ENCODE results near the gene MTOR.

MTOR gene

GRCh38 chr1:11295905-11296304, 33.6 kb upstream of the MTOR start:
- Histone ChIP-seq H3K36me3 (ENCODE audit: control insufficient read depth in 2 of 2, insufficient read depth in 2 of 2, low read length in 2 of 2) (peaks cover 5 to 16% of the 10 kb centered on the region in 2 donors), H3K9ac (ENCODE audit: low read depth in 1 of 2, low read length in 2 of 2) (no peak overlapping the region), H3K27me3 (ENCODE audit: control insufficient read depth in 2 of 2, insufficient read depth in 2 of 2, low read length in 2 of 2) (no peaks in the 10 kb centered on the region), H3K4me3 (ENCODE audit: low read length in 2 of 2) (no peak overlapping the region), H3K9me3 (ENCODE audit: control insufficient read depth in 2 of 2, low read length in 2 of 2) (no peaks in the 10 kb centered on the region), H3K27ac (ENCODE audit: low read depth in 2 of 2, low read length in 2 of 2) (no peak overlapping the region), H3K4me1 (ENCODE audit: control insufficient read depth in 2 of 2, insufficient read depth in 2 of 2, low read length in 2 of 2) (no peaks in the 10 kb centered on the region)

- H3K27me3 ChIP-seq (ENCODE audit: control insufficient read depth in 2 of 2, insufficient read depth in 2 of 2, low read length in 2 of 2), result no peaks in the 10 kb centered on the region
- peaks cover 5 to 23% of the 10 kb centered on the region in 2 donors for H3K36me3 ChIP-seq (ENCODE audit: control insufficient read depth in 2 of 2, insufficient read depth in 2 of 2, low read length in 2 of 2)
- H3K4me1 ChIP-seq (ENCODE audit: control insufficient read depth in 2 of 2, insufficient read depth in 2 of 2, low read length in 2 of 2), result no peaks in the 10 kb centered on the region
- no peak overlapping the region for H3K27ac ChIP-seq (ENCODE audit: low read depth in 2 of 2, low read length in 2 of 2)
- H3K9me3 ChIP-seq (ENCODE audit: control insufficient read depth in 2 of 2, low read length in 2 of 2), result no peaks in the 10 kb centered on the region
- no peak overlapping the region for H3K9ac ChIP-seq (ENCODE audit: low read depth in 1 of 2, low read length in 2 of 2)
- no peak overlapping the region for H3K4me3 ChIP-seq (ENCODE audit: low read length in 2 of 2)
These were observed 32.6 kb upstream of the MTOR start for GRCh38 chr1:11294951-11295350.

- H3K36me3 ChIP-seq (ENCODE audit: control insufficient read depth in 2 of 2, insufficient read depth in 2 of 2, low read length in 2 of 2), result peaks cover 5 to 23% of the 10 kb centered on the region in 2 donors
- no peaks in the 10 kb centered on the region for H3K9me3 ChIP-seq (ENCODE audit: control insufficient read depth in 2 of 2, low read length in 2 of 2)
- no peaks in the 10 kb centered on the region for H3K27me3 ChIP-seq (ENCODE audit: control insufficient read depth in 2 of 2, insufficient read depth in 2 of 2, low read length in 2 of 2)
- H3K4me3 ChIP-seq (ENCODE audit: low read length in 2 of 2), result no peak overlapping the region
- no peak overlapping the region for H3K9ac ChIP-seq (ENCODE audit: low read depth in 1 of 2, low read length in 2 of 2)
- no peak overlapping the region for H3K27ac ChIP-seq (ENCODE audit: low read depth in 2 of 2, low read length in 2 of 2)
- H3K4me1 ChIP-seq (ENCODE audit: control insufficient read depth in 2 of 2, insufficient read depth in 2 of 2, low read length in 2 of 2), result no peaks in the 10 kb centered on the region
These were observed 31.5 kb upstream of the MTOR start for GRCh38 chr1:11293856-11294255.

- no peak overlapping the region for H3K4me3 ChIP-seq (ENCODE audit: low read length in 2 of 2)
- H3K4me1 ChIP-seq (ENCODE audit: control insufficient read depth in 2 of 2, insufficient read depth in 2 of 2, low read length in 2 of 2), result no peaks in the 10 kb centered on the region
- no peak overlapping the region for H3K27ac ChIP-seq (ENCODE audit: low read depth in 2 of 2, low read length in 2 of 2)
- H3K36me3 ChIP-seq (ENCODE audit: control insufficient read depth in 2 of 2, insufficient read depth in 2 of 2, low read length in 2 of 2), result peaks cover 14 to 32% of the 10 kb centered on the region in 2 donors
- H3K9ac ChIP-seq (ENCODE audit: low read depth in 1 of 2, low read length in 2 of 2), result no peak overlapping the region
- no peaks in the 10 kb centered on the region for H3K27me3 ChIP-seq (ENCODE audit: control insufficient read depth in 2 of 2, insufficient read depth in 2 of 2, low read length in 2 of 2)
- H3K9me3 ChIP-seq (ENCODE audit: control insufficient read depth in 2 of 2, low read length in 2 of 2), result no peaks in the 10 kb centered on the region
These were observed 28.7 kb upstream of the MTOR start for GRCh38 chr1:11291049-11291448.

GRCh38 chr1:11289064-11289463, 26.7 kb upstream of the MTOR start:
- no peak overlapping the region for H3K27ac ChIP-seq (ENCODE audit: low read depth in 2 of 2, low read length in 2 of 2)
- peaks cover 13 to 24% of the 10 kb centered on the region in 2 donors for H3K36me3 ChIP-seq (ENCODE audit: control insufficient read depth in 2 of 2, insufficient read depth in 2 of 2, low read length in 2 of 2)
- no peak overlapping the region for H3K4me3 ChIP-seq (ENCODE audit: low read length in 2 of 2)
- H3K27me3 ChIP-seq (ENCODE audit: control insufficient read depth in 2 of 2, insufficient read depth in 2 of 2, low read length in 2 of 2), result no peaks in the 10 kb centered on the region
- no peaks in the 10 kb centered on the region for H3K4me1 ChIP-seq (ENCODE audit: control insufficient read depth in 2 of 2, insufficient read depth in 2 of 2, low read length in 2 of 2)
- H3K9me3 ChIP-seq (ENCODE audit: control insufficient read depth in 2 of 2, low read length in 2 of 2), result no peaks in the 10 kb centered on the region
- no peak overlapping the region for H3K9ac ChIP-seq (ENCODE audit: low read depth in 1 of 2, low read length in 2 of 2)

- H3K36me3 ChIP-seq (ENCODE audit: control insufficient read depth in 2 of 2, insufficient read depth in 2 of 2, low read length in 2 of 2), result peaks cover 13 to 24% of the 10 kb centered on the region in 2 donors
- H3K4me1 ChIP-seq (ENCODE audit: control insufficient read depth in 2 of 2, insufficient read depth in 2 of 2, low read length in 2 of 2), result no peaks in the 10 kb centered on the region
- H3K9ac ChIP-seq (ENCODE audit: low read depth in 1 of 2, low read length in 2 of 2), result no peak overlapping the region
- H3K27ac ChIP-seq (ENCODE audit: low read depth in 2 of 2, low read length in 2 of 2), result no peak overlapping the region
- H3K27me3 ChIP-seq (ENCODE audit: control insufficient read depth in 2 of 2, insufficient read depth in 2 of 2, low read length in 2 of 2), result no peaks in the 10 kb centered on the region
- no peak overlapping the region for H3K4me3 ChIP-seq (ENCODE audit: low read length in 2 of 2)
- H3K9me3 ChIP-seq (ENCODE audit: control insufficient read depth in 2 of 2, low read length in 2 of 2), result no peaks in the 10 kb centered on the region
These were observed 24.5 kb upstream of the MTOR start for GRCh38 chr1:11286735-11287410.

GRCh38 chr1:11285883-11286734, 23.8 kb upstream of the MTOR start:
- Histone ChIP-seq H3K36me3 (ENCODE audit: control insufficient read depth in 2 of 2, insufficient read depth in 2 of 2, low read length in 2 of 2) (peaks cover 13 to 23% of the 10 kb centered on the region in 2 donors), H3K27ac (ENCODE audit: low read depth in 2 of 2, low read length in 2 of 2) (no peak overlapping the region), H3K9ac (ENCODE audit: low read depth in 1 of 2, low read length in 2 of 2) (no peak overlapping the region)

GRCh38 chr1:11284784-11285183, 22.4 kb upstream of the MTOR start:
- Histone ChIP-seq H3K27ac (ENCODE audit: low read depth in 2 of 2, low read length in 2 of 2) (no peak overlapping the region), H3K36me3 (ENCODE audit: control insufficient read depth in 2 of 2, insufficient read depth in 2 of 2, low read length in 2 of 2) (peaks cover 13 to 14% of the 10 kb centered on the region in 2 donors), H3K4me1 (ENCODE audit: control insufficient read depth in 2 of 2, insufficient read depth in 2 of 2, low read length in 2 of 2) (peaks cover 0 to 4% of the 10 kb centered on the region in 2 donors), H3K4me3 (ENCODE audit: low read length in 2 of 2) (no peak overlapping the region), H3K9me3 (ENCODE audit: control insufficient read depth in 2 of 2, low read length in 2 of 2) (no peaks in the 10 kb centered on the region), H3K27me3 (ENCODE audit: control insufficient read depth in 2 of 2, insufficient read depth in 2 of 2, low read length in 2 of 2) (no peaks in the 10 kb centered on the region), H3K9ac (ENCODE audit: low read depth in 1 of 2, low read length in 2 of 2) (no peak overlapping the region)

More at GRCh38 chr1:11285883-11286734, 23.8 kb upstream of the MTOR start:
- no peaks in the 10 kb centered on the region for H3K27me3 ChIP-seq (ENCODE audit: control insufficient read depth in 2 of 2, insufficient read depth in 2 of 2, low read length in 2 of 2)
- H3K4me1 ChIP-seq (ENCODE audit: control insufficient read depth in 2 of 2, insufficient read depth in 2 of 2, low read length in 2 of 2), result peaks cover 0 to under 1% of the 10 kb centered on the region in 2 donors
- no peaks in the 10 kb centered on the region for H3K9me3 ChIP-seq (ENCODE audit: control insufficient read depth in 2 of 2, low read length in 2 of 2)
- H3K4me3 ChIP-seq (ENCODE audit: low read length in 2 of 2), result no peak overlapping the region

GRCh38 chr1:11283151-11283550, 20.8 kb upstream of the MTOR start:
- Histone ChIP-seq H3K4me1 (ENCODE audit: control insufficient read depth in 2 of 2, insufficient read depth in 2 of 2, low read length in 2 of 2) (peaks cover 0 to 4% of the 10 kb centered on the region in 2 donors), H3K27me3 (ENCODE audit: control insufficient read depth in 2 of 2, insufficient read depth in 2 of 2, low read length in 2 of 2) (no peaks in the 10 kb centered on the region), H3K9me3 (ENCODE audit: control insufficient read depth in 2 of 2, low read length in 2 of 2) (no peaks in the 10 kb centered on the region), H3K4me3 (ENCODE audit: low read length in 2 of 2) (no peak overlapping the region), H3K36me3 (ENCODE audit: control insufficient read depth in 2 of 2, insufficient read depth in 2 of 2, low read length in 2 of 2) (peaks cover 13 to 18% of the 10 kb centered on the region in 2 donors), H3K9ac (ENCODE audit: low read depth in 1 of 2, low read length in 2 of 2) (no peak overlapping the region), H3K27ac (ENCODE audit: low read depth in 2 of 2, low read length in 2 of 2) (no peak overlapping the region)
